SK-N-MC (cell line): ENCODE data around the gene NDUFB7.

Source experiments
- EZH2 ChIP-seq: fragments of 200-600 bp; sonication (generic); IDR thresholded peaks from one replicate; pipeline ENCODE4 v1.6.1; 2017; ENCODE audit warnings: antibody characterized with exemption
- FOXP2 ChIP-seq: optimal IDR thresholded peaks from 2 replicates; pipeline ENCODE3; 2011; ENCODE audit warnings: mild to moderate bottlenecking, moderate library complexity; ENCODE audit not compliant: insufficient read depth; ENCODE audit errors: extremely low read length, control extremely low read depth

GRCh38 chr19:14516746-14517438 lies 55.0 kb downstream of the NDUFB7 start:
- no peak for TF ChIP-seq FOXP2
- no peak for TF ChIP-seq EZH2
